ENCODE results near the gene NFATC1. TPM values are rescaled to one million over a fixed set of nuclear protein-coding genes. Genes with fewer than 3 reads are reported as not detected.

NFATC1 gene
- total and polyA plus RNA-seq, 2 experiments from 2014 or later: 7.5 to 9.8 TPM

DNA sequence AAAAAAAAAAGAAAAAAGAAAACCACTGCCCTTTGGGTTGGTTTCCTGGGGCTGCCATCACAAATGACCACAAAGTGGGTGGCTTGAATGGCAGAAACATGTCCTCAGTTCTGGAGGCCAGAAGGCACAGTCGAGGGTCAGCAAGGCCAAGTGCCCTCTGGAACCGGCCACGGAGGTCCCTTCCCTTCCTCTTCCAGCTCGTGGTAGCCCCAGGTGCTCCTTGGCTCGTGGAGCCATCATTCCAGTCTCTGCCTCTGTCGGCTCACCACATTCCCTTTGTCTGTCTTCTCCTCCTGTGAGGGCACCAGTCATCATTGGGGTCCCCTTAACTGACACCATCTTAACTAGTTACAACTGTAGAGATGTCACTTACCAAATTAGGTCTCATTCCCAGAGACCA lies 8.5 kb upstream of the NFATC1 start:
- Histone ChIP-seq H3K4me1 (ENCODE audit: insufficient read depth) (no peaks in the 10 kb centered on the region), H3K36me3 (ENCODE audit: low read depth) (no peaks in the 10 kb centered on the region), H3K4me3 (no peak overlapping the region), H4K20me1 (ENCODE audit: insufficient read depth) (no peaks in the 10 kb centered on the region), H3F3A (ENCODE audit: insufficient read depth) (no peaks in the 10 kb centered on the region), H3K9ac (no peak overlapping the region), H3K4me2 (ENCODE audit: unreplicated experiment) (no peak overlapping the region), H3K79me2 (ENCODE audit: insufficient read depth) (no peaks in the 10 kb centered on the region), H3K27me3 (replicated peaks; ENCODE audit: insufficient read depth) (peaks cover 12% of the 10 kb centered on the region), H3K27ac (no peak overlapping the region), H3K9me3 (ENCODE audit: low read depth) (no peaks in the 10 kb centered on the region), H2AFZ (no peak overlapping the region), H3K9me2 (ENCODE audit: insufficient read depth) (no peaks in the 10 kb centered on the region)
- no peak for TF ChIP-seq EZH2 (IDR thresholded peaks at IDR 0.05; ENCODE audit: insufficient read depth, poor library complexity, severe bottlenecking)
- no peak for TF ChIP-seq EZH2phosphoT487 (IDR thresholded peaks at IDR 0.05; ENCODE audit: insufficient read depth, low read depth)
- in situ Hi-C loops (cut with MboI): no loop called here
- no peak for DNase-seq
- 63 to 67% methylated on average over 6 of the region's 6 CpGs for WGBS, 2 experiments (ENCODE audit: low coverage in 1 of 2, low lambda C conversion rate in 2 of 2, missing lambda C conversion rate in 2 of 2)

DNA sequence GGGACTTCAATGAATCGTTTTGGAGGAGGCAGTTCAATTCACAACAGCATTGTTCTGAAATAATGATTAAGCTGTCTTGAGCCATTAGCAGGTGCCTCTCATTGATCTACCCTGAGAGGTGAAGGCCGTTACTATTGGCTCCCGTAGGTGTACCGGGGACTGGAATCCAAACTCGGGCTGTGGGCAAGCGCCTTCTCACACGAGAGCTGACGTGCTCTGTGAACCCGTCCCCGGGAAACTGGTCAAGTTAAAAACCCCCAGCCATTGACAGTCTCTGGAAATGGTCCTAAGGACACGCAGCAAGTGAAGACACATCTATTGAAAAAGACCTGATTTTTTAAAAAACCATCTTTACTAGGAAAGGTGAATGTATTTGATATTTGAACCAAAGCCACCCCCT lies 8.1 kb upstream of the NFATC1 start:
- TF ChIP-seq EZH2 (IDR thresholded peaks at IDR 0.05; ENCODE audit: insufficient read depth, poor library complexity, severe bottlenecking) (no peak), EZH2phosphoT487 (IDR thresholded peaks at IDR 0.05; ENCODE audit: insufficient read depth, low read depth) (no peak)
- WGBS, 2 experiments (ENCODE audit: low coverage in 1 of 2, low lambda C conversion rate in 2 of 2, missing lambda C conversion rate in 2 of 2): 60 to 61% methylated on average over 11 of the region's 11 CpGs
- H3K36me3 ChIP-seq (ENCODE audit: low read depth): no peaks in the 10 kb centered on the region
- DNase-seq: no peak
- no peak overlapping the region for H3K9ac ChIP-seq
- H3K9me3 ChIP-seq (ENCODE audit: low read depth): no peaks in the 10 kb centered on the region
- no peaks in the 10 kb centered on the region for H4K20me1 ChIP-seq (ENCODE audit: insufficient read depth)
- H2AFZ ChIP-seq: no peak overlapping the region
- H3K4me2 ChIP-seq (ENCODE audit: unreplicated experiment): no peak overlapping the region
- peaks cover 12% of the 10 kb centered on the region for H3K27me3 ChIP-seq (replicated peaks; ENCODE audit: insufficient read depth)
- H3K4me1 ChIP-seq (ENCODE audit: insufficient read depth): no peaks in the 10 kb centered on the region
- no peaks in the 10 kb centered on the region for H3K79me2 ChIP-seq (ENCODE audit: insufficient read depth)
- in situ Hi-C loops (cut with MboI): no loop called here
- H3K4me3 ChIP-seq: no peak overlapping the region
- no peak overlapping the region for H3K27ac ChIP-seq
- no peaks in the 10 kb centered on the region for H3K9me2 ChIP-seq (ENCODE audit: insufficient read depth)
- H3F3A ChIP-seq (ENCODE audit: insufficient read depth): no peaks in the 10 kb centered on the region

DNA sequence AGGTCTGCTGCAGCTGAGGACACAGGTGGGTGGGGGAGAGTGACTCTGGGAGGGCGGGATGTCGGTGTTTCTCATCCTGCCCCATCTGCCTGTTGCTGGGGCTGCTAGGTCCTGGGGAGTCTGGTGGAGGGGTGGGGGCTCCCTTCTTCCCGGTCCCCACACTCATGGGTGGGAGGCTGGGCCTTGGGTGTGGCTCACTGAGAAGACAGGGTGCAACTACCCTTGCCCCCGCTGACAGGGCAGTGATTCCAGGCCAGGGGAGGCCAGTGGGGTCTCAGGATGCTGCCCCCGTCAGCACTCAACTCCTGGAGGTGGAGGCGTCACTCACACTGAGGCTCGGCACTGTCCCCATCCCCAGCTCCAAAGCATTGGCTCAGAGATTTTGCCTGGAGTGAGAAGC lies 7.7 kb upstream of the NFATC1 start:
- peaks cover 12% of the 10 kb centered on the region for H3K27me3 ChIP-seq (replicated peaks; ENCODE audit: insufficient read depth)

DNA sequence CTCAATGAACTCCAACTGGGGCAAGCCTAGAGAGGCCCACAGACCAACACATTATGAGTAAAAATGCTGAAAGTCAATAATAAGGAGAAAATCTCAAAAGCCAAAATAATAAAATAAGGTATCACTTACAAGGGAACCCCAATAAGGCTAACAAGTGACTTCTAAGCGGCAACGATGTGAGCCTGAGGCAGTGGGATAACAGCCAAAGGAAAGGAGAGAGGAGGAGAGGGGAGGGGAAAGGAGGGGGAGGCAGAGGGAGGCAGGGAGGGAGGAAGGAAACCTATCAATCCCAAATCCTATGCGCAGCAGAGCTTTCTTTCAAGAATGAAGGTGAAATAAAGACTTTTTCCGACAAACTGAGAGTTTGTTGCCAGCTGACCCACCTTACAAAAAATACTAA lies 6.0 kb upstream of the NFATC1 start:
- no peaks in the 10 kb centered on the region for H3F3A ChIP-seq (ENCODE audit: insufficient read depth)
- no peaks in the 10 kb centered on the region for H3K4me1 ChIP-seq (ENCODE audit: insufficient read depth)
- peaks cover 12% of the 10 kb centered on the region for H3K27me3 ChIP-seq (replicated peaks; ENCODE audit: insufficient read depth)
- H3K27ac ChIP-seq: no peak overlapping the region
- no peaks in the 10 kb centered on the region for H3K9me3 ChIP-seq (ENCODE audit: low read depth)
- no peaks in the 10 kb centered on the region for H3K9me2 ChIP-seq (ENCODE audit: insufficient read depth)
- no peak overlapping the region for H2AFZ ChIP-seq
- no peaks in the 10 kb centered on the region for H4K20me1 ChIP-seq (ENCODE audit: insufficient read depth)
- WGBS, 2 experiments (ENCODE audit: low coverage in 1 of 2, low lambda C conversion rate in 2 of 2, missing lambda C conversion rate in 2 of 2): 40% methylated on average over 4 of the region's 4 CpGs
- in situ Hi-C loops (cut with MboI): no loop called here
- no peak overlapping the region for H3K4me3 ChIP-seq
- no peak overlapping the region for H3K4me2 ChIP-seq (ENCODE audit: unreplicated experiment)
- DNase-seq: no peak
- no peak overlapping the region for H3K9ac ChIP-seq
- TF ChIP-seq EZH2phosphoT487 (IDR thresholded peaks at IDR 0.05; ENCODE audit: insufficient read depth, low read depth): no peak
- TF ChIP-seq EZH2 (IDR thresholded peaks at IDR 0.05; ENCODE audit: insufficient read depth, poor library complexity, severe bottlenecking): no peak
- no peaks in the 10 kb centered on the region for H3K79me2 ChIP-seq (ENCODE audit: insufficient read depth)
- no peaks in the 10 kb centered on the region for H3K36me3 ChIP-seq (ENCODE audit: low read depth)

More for the DNA sequence above, 7.7 kb upstream of the NFATC1 start:
- no peak for DNase-seq
- Histone ChIP-seq H3K9me3 (ENCODE audit: low read depth) (no peaks in the 10 kb centered on the region), H3K4me3 (no peak overlapping the region), H3K9me2 (ENCODE audit: insufficient read depth) (no peaks in the 10 kb centered on the region), H3K4me1 (ENCODE audit: insufficient read depth) (no peaks in the 10 kb centered on the region), H3K4me2 (ENCODE audit: unreplicated experiment) (no peak overlapping the region), H3K9ac (no peak overlapping the region), H3F3A (ENCODE audit: insufficient read depth) (no peaks in the 10 kb centered on the region), H3K27ac (no peak overlapping the region), H4K20me1 (ENCODE audit: insufficient read depth) (no peaks in the 10 kb centered on the region), H2AFZ (no peak overlapping the region), H3K79me2 (ENCODE audit: insufficient read depth) (no peaks in the 10 kb centered on the region), H3K36me3 (ENCODE audit: low read depth) (no peaks in the 10 kb centered on the region)
- in situ Hi-C loops (cut with MboI): no loop called here
- no peak for TF ChIP-seq EZH2 (IDR thresholded peaks at IDR 0.05; ENCODE audit: insufficient read depth, poor library complexity, severe bottlenecking)
- TF ChIP-seq EZH2phosphoT487 (IDR thresholded peaks at IDR 0.05; ENCODE audit: insufficient read depth, low read depth): no peak
- 58 to 71% methylated on average over 6 to 7 of the region's 7 CpGs for WGBS, 2 experiments (ENCODE audit: low coverage in 1 of 2, low lambda C conversion rate in 2 of 2, missing lambda C conversion rate in 2 of 2)

DNA sequence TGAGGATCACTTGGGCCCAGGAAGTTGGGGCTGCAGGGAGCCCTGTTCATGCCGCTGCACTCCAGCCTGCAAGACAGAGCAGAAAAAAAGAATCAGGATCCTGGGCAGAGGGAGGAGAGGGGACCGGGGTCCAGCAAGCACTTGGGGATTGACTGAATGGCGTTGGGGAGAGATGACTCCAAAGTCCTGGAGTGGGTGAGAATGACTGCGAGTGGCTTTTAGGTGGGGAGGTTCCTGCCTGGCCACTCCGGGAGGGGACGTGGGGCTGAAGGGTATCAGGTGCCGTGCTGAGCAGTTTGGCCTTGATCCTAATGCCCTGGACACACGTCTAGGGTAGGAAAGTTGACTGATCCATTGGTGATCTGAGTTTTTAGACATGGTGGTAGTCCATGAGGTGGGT lies 3.5 kb upstream of the NFATC1 start:
- no peaks in the 10 kb centered on the region for H3K9me2 ChIP-seq (ENCODE audit: insufficient read depth)
- H3K36me3 ChIP-seq (ENCODE audit: low read depth): no peaks in the 10 kb centered on the region
- H3K4me1 ChIP-seq (ENCODE audit: insufficient read depth): no peaks in the 10 kb centered on the region
- no peaks in the 10 kb centered on the region for H3F3A ChIP-seq (ENCODE audit: insufficient read depth)
- no peaks in the 10 kb centered on the region for H3K79me2 ChIP-seq (ENCODE audit: insufficient read depth)
- no peaks in the 10 kb centered on the region for H4K20me1 ChIP-seq (ENCODE audit: insufficient read depth)
- DNase-seq: no peak
- no peak overlapping the region for H2AFZ ChIP-seq
- H3K27me3 ChIP-seq (replicated peaks; ENCODE audit: insufficient read depth): peaks cover 12% of the 10 kb centered on the region
- no peak overlapping the region for H3K4me2 ChIP-seq (ENCODE audit: unreplicated experiment)
- H3K4me3 ChIP-seq: no peak overlapping the region
- H3K27ac ChIP-seq: no peak overlapping the region
- in situ Hi-C loops (cut with MboI): no loop called here
- TF ChIP-seq EZH2 (IDR thresholded peaks at IDR 0.05; ENCODE audit: insufficient read depth, poor library complexity, severe bottlenecking) (no peak), EZH2phosphoT487 (IDR thresholded peaks at IDR 0.05; ENCODE audit: insufficient read depth, low read depth) (no peak)
- H3K9ac ChIP-seq: no peak overlapping the region
- H3K9me3 ChIP-seq (ENCODE audit: low read depth): no peaks in the 10 kb centered on the region
- WGBS, 2 experiments (ENCODE audit: low coverage in 1 of 2, low lambda C conversion rate in 2 of 2, missing lambda C conversion rate in 2 of 2): 86 to 89% methylated on average over 8 of the region's 8 CpGs
